Spleen (tissue), 11 donors: ENCODE data around the gene CFC1B. TPM values are rescaled to one million over a fixed set of nuclear protein-coding genes. Genes with fewer than 3 reads are reported as not detected.
"Not testable (repeated sequence)": the region's sequence is repeated elsewhere in the genome, so short reads cannot be mapped to it uniquely, and the experiment has no call there.

ENCODE experiments used
- DNase-seq: peaks from one replicate; pipeline ENCODE4 v3.0.0-alpha.2; 2020
- H3K27ac ChIP-seq, 8 donors: fragments of 200-600 bp; sonication (generic) in 7 of 8; 1 replicate in 4 of 8; 2 replicates in 4 of 8; pipeline versions ENCODE4 v1.5.0 to v1.8.0; 2016 to 2021; ENCODE audit warnings: inconsistent platforms in 4 of 8, mild to moderate bottlenecking in 4 of 8, moderate library complexity in 1 of 8
- H3K27me3 ChIP-seq, 7 donors: fragments of 200-600 bp; sonication (generic) in 6 of 7; replicated peaks in 1 of 7; 1 replicate in 4 of 7; 2 replicates in 3 of 7; pipeline versions ENCODE4 v1.5.0 to v1.8.0; 2016 to 2021; ENCODE audit warnings: inconsistent platforms in 3 of 7, mild to moderate bottlenecking in 1 of 7
- H3K36me3 ChIP-seq, 6 donors: fragments of 200-600 bp; sonication (generic) in 5 of 6; 1 replicate in 4 of 6; 2 replicates in 2 of 6; pipeline versions ENCODE4 v1.5.0 to v1.8.0; 2016 to 2021; ENCODE audit warnings: inconsistent platforms in 2 of 6
- H3K4me1 ChIP-seq, 6 donors: fragments of 200-600 bp; sonication (generic) in 5 of 6; 1 replicate in 3 of 6; 2 replicates in 3 of 6; pipeline versions ENCODE4 v1.5.0 to v1.8.0; 2016 to 2021; ENCODE audit warnings: inconsistent platforms in 3 of 6
- H3K4me3 ChIP-seq, 8 donors: fragments of 200-600 bp; sonication (generic) in 7 of 8; 1 replicate in 4 of 8; 2 replicates in 4 of 8; pipeline versions ENCODE4 v1.5.0 to v1.8.0; 2016 to 2021; ENCODE audit warnings: inconsistent platforms in 4 of 8, mild to moderate bottlenecking in 4 of 8, moderate library complexity in 2 of 8
- H3K9me3 ChIP-seq, 8 donors: fragments of 200-600 bp; sonication (generic) in 7 of 8; 1 replicate in 4 of 8; 2 replicates in 4 of 8; pipeline versions ENCODE4 v1.5.0 to v1.8.0; 2016 to 2021; ENCODE audit warnings: inconsistent platforms in 4 of 8
- WGBS, 5 donors: extraction: QIAGEN DNeasy Blood & Tissue Kit in 3 of 5; methylation state at CpG; one replicate each; pipeline versions ENCODE4 v1.1.5 to v1.1.7; 2013 to 2018; 5-methylcytosine and 5-hydroxymethylcytosine counted together
- intact Hi-C: fragments of 100-400 bp; cut with DNase I; formaldehyde crosslinking; loops from one replicate; pipeline ENCODE4 v1.15.0; 2023; ENCODE audit warnings: low total_unique reads
- polyA plus RNA-seq, 3 donors: library from polyadenylated mRNA; stranded (reverse); fragments of 200-250 nt; gene quantifications; one replicate each; pipeline ENCODE4 v1.2.1, GENCODE V29; 2013
- total RNA-seq, 7 donors: library from RNA; depleted of rRNA in 3 of 7; stranded (reverse); fragments of >200 nt in 3 of 7; fragmentation: NEBNext Ultra II Directional in 4 of 7; extraction: Animal tissue kit (Norgen Biotek cat#: 25700) in 4 of 7; gene quantifications; one replicate each; pipeline versions ENCODE4 v1.1.0 to v1.2.1, GENCODE V29; 2016 to 2021
- donor health status: healthy with polysubstance abuse.
- donor health status: DM: no; HTN: no; CAD: no; lungs with moderate emphysema.
- donor health status: DM: no; HTN: no; CAD: no.
- donor health status: Bipolar disorder and iron deficiency.
- donor health status: healthy.
- donor health status: DM: no; HTN: no; CAD: no.
- donor health status: DM: yes; HTN: yes; CAD: no.

The CFC1B gene
- total and polyA plus RNA-seq, 10 donors: not detected

DNA sequence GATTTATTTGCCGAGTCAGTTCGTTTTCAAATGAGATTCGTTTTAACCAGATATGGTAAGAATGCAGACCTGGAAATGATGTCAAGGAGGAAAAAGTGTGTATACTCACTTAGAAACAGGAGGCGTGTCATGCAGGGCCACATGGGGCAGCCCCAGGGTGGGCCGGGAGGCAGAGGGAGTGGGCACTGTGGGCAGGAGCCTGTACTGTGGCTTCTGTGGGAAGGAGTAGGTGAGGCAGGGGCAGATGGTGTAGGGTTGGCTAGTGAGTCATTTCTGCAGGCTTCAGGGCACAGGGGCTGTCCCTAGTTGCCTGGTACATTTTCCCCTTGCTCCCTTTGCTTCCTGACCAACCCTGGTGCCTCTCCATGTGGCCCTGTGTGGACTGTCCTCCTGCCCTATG is 10.2 kb downstream of the CFC1B start:
- H3K36me3 ChIP-seq, intact Hi-C loops, H3K9me3 ChIP-seq, H3K4me1 ChIP-seq, H3K4me3 ChIP-seq, H3K27me3 ChIP-seq, H3K27ac ChIP-seq, DNase-seq: not testable (repeated sequence)
- WGBS, 5 donors: no CpG with 5 or more reads among the region's 5 CpGs

- H3K27ac ChIP-seq, H3K9me3 ChIP-seq, H3K27me3 ChIP-seq, H3K4me1 ChIP-seq, intact Hi-C loops, H3K36me3 ChIP-seq, DNase-seq, H3K4me3 ChIP-seq: not testable (repeated sequence)
- WGBS, 5 donors: no CpG with 5 or more reads among the region's 9 CpGs
Measured at GRCh38 chr2:130531672-130532071, 10.7 kb downstream of the CFC1B start.

GRCh38 chr2:130536654-130537053 is 15.6 kb downstream of the CFC1B start:
- H3K27me3 ChIP-seq, H3K4me1 ChIP-seq, H3K9me3 ChIP-seq, H3K4me3 ChIP-seq, intact Hi-C loops, H3K36me3 ChIP-seq, H3K27ac ChIP-seq, DNase-seq: not testable (repeated sequence)
- no CpG with 5 or more reads among the region's 7 CpGs for WGBS, 5 donors

DNA sequence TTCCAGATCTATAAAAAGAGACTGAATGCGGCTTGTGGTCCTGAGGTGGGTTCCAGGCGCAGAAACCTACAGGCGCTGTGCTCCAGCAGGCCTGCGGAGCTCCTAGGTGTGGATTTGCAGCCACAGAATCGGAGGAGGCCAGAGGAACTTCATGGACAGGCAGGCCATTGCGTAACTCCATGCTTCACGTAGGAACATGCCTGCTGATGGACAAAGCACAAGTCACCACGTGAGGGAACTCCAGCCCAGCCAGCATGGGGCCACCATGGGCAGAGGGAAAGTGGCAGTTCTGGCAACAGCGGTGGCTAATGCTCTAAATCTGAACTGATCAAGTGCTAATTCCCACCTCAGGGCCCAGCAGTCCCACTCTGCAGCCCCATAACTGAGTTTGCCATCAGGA is 17.2 kb downstream of the CFC1B start:
- H3K36me3 ChIP-seq, intact Hi-C loops, H3K27ac ChIP-seq, DNase-seq, H3K27me3 ChIP-seq, H3K4me3 ChIP-seq, H3K4me1 ChIP-seq, H3K9me3 ChIP-seq: not testable (repeated sequence)
- WGBS, 5 donors: no CpG with 5 or more reads among the region's 9 CpGs

- H3K27me3 ChIP-seq, H3K4me1 ChIP-seq, H3K36me3 ChIP-seq, intact Hi-C loops, H3K27ac ChIP-seq, H3K4me3 ChIP-seq, H3K9me3 ChIP-seq, DNase-seq: not testable (repeated sequence)
- no CpG with 5 or more reads among the region's 4 CpGs for WGBS, 5 donors
Measured at GRCh38 chr2:130542789-130543188, 21.8 kb downstream of the CFC1B start.

DNA sequence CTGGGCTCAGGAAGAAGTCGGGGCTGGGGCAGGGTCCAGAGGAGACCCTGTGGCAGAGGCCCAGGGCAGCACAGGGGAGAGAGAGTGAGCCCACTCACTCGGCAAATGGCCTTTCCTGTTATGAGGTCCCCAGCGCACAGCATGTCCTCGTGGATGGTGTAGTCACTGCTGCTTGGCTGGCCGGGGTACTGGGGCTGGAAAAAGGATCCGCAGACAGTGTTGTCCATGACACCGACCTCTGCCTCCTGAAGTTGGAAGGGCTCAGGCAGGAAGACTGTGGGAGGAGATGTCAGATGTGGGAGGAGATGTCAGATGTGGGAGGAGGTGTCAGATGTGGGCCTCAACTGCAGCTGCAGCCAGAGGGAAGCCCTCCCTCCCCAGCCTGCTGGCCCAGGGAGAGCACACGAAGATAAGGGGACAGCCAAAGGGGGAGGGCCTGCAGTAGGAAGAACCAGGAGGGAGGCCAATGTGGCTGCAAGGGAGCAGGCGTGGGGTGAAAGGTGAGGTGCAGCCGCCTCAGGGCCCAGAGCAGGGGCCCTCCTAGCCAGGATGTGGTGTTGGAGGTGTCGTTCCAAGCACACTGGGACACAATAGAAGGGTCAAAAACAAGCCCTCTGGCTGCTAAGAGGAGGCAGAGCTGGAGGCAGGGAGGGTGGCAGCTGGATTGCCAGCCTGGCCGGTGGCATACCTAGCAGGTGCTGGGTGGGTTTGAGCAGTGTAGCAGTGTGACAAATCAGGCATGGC is 22.9 kb downstream of the CFC1B start:
- WGBS, 5 donors: 43% methylated on average over 1 of the region's 12 CpGs; no CpG with 5 or more reads in 4 of the 5 donors
- DNase-seq, H3K27ac ChIP-seq, H3K4me1 ChIP-seq, H3K9me3 ChIP-seq, intact Hi-C loops, H3K27me3 ChIP-seq, H3K4me3 ChIP-seq, H3K36me3 ChIP-seq: not testable (repeated sequence)

DNA sequence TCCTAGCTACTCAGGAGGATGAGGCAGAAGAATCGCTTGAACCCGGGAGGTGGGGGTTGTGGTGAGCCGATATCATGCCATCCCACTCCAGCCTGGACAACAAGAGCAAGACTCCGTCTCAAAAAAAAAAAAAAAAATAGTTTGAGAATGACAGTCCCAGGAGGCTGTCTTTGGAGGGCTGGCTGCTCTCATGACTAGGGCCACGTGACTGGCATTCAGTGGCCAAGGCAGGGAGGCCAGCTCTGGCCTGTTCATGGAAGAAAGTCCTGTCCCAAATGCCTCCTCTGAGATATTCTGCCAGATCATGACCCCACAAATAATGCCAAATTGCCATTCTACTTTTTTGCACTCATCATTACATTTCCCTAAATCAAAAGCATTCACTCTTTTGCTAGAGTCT is 24.0 kb downstream of the CFC1B start:
- H3K4me3 ChIP-seq, H3K27me3 ChIP-seq, H3K9me3 ChIP-seq, DNase-seq, H3K4me1 ChIP-seq, intact Hi-C loops, H3K36me3 ChIP-seq, H3K27ac ChIP-seq: not testable (repeated sequence)
- WGBS, 5 donors: no CpG with 5 or more reads among the region's 5 CpGs

DNA sequence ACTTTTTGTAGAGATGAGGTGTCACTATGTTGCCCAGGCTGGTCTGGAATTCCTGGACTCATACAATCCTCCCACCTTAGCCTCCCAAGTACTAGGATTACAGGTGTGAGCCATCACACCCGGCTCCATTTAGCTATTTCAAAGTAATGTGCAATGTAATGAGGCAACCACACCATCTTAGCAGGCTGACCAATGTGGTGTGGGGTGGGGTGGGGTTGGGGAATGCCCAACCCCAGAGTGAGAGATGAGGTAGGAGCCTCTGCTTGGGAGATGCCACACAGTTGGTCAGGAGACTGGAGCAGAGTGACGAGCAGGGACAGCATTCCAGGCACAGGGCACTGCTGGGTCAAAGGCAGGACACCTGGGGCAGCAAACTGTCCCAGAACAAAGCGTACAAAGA is 27.4 kb downstream of the CFC1B start:
- H3K4me1 ChIP-seq, H3K36me3 ChIP-seq, intact Hi-C loops, H3K9me3 ChIP-seq, H3K4me3 ChIP-seq, H3K27me3 ChIP-seq, DNase-seq, H3K27ac ChIP-seq: not testable (repeated sequence)
- WGBS, 5 donors: no CpG with 5 or more reads among the region's 3 CpGs

- intact Hi-C loops: not testable (repeated sequence)
Measured at GRCh38 chr2:130549475-130549874, 28.5 kb downstream of the CFC1B start.

GRCh38 chr2:130554178-130554577 is 33.2 kb downstream of the CFC1B start:
- H3K36me3 ChIP-seq, H3K27ac ChIP-seq, DNase-seq, H3K9me3 ChIP-seq, H3K4me1 ChIP-seq, H3K4me3 ChIP-seq, H3K27me3 ChIP-seq, intact Hi-C loops: not testable (repeated sequence)
- no CpG with 5 or more reads among the region's 4 CpGs for WGBS, 5 donors

More at GRCh38 chr2:130549475-130549874, 28.5 kb downstream of the CFC1B start:
- H3K36me3 ChIP-seq, DNase-seq, H3K4me1 ChIP-seq, H3K9me3 ChIP-seq, H3K4me3 ChIP-seq, H3K27ac ChIP-seq, H3K27me3 ChIP-seq: not testable (repeated sequence)
- WGBS, 5 donors: no CpG with 5 or more reads among the region's 27 CpGs

- no CpG with 5 or more reads among the region's 8 CpGs for WGBS, 5 donors
- H3K4me1 ChIP-seq, intact Hi-C loops: not testable (repeated sequence)
Measured at GRCh38 chr2:130556441-130556840, 35.4 kb downstream of the CFC1B start.

DNA sequence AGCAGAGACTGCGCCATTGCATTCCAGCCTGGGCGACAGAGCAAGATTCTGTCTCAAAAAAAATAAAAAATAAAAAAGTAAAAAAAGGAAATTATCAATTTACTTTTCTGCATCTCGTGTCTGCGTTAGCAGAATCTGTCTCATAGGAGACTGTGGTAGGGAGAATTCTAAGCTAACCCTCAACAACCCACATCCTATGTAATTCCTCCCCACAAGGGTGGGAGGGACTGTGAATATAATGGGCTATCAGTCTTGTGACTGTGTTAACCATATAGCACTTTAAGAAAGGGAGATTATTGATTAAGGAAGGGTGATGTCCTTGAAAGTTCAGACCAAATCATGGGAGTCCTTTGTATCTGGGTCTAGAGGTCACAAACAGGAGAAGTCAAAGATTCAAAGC is 45.1 kb downstream of the CFC1B start:
- H3K36me3 ChIP-seq, H3K4me3 ChIP-seq, H3K4me1 ChIP-seq, DNase-seq, H3K9me3 ChIP-seq, H3K27ac ChIP-seq, H3K27me3 ChIP-seq, intact Hi-C loops: not testable (repeated sequence)
- no CpG with 5 or more reads among the region's 4 CpGs for whole genome bisulfite sequencing, 5 donors

More at GRCh38 chr2:130556441-130556840, 35.4 kb downstream of the CFC1B start:
- not testable (repeated sequence) for H3K9me3 ChIP-seq, H3K27me3 ChIP-seq, H3K36me3 ChIP-seq, H3K4me3 ChIP-seq, H3K27ac ChIP-seq, DNase-seq
